WTC11 (cell line): ENCODE data around the gene DRD2.

Source experiments
- ARID4B ChIP-seq: sonication (generic); formaldehyde crosslinking; IDR thresholded peaks from 2 replicates; pipeline ENCODE4 v1.8.0; 2023; ENCODE audit warnings: missing genetic modification reagents, mild to moderate bottlenecking, borderline replicate concordance
- ATF3 ChIP-seq: sonication (generic); formaldehyde crosslinking; conservative IDR thresholded peaks from 2 replicates; pipeline ENCODE4 v1.8.1; 2022; ENCODE audit warnings: mild to moderate bottlenecking, missing genetic modification reagents
- CTCF ChIP-seq: fragments of 200-600 bp; IDR thresholded peaks from 2 replicates; pipeline ENCODE4 v1.8.0; 2022; ENCODE audit warnings: antibody characterized with exemption
- ETV6 ChIP-seq: sonication (generic); formaldehyde crosslinking; IDR thresholded peaks from 2 replicates; pipeline ENCODE4 v1.8.1; 2022; ENCODE audit warnings: mild to moderate bottlenecking, missing genetic modification reagents
- FOXJ3 ChIP-seq: sonication (generic); formaldehyde crosslinking; IDR thresholded peaks from 2 replicates; pipeline ENCODE4 v1.9.0; 2021; ENCODE audit warnings: missing genetic modification reagents, mild to moderate bottlenecking, borderline replicate concordance
- JUN ChIP-seq: sonication (generic); formaldehyde crosslinking; IDR thresholded peaks from 2 replicates; pipeline ENCODE4 v1.8.0; 2023; ENCODE audit warnings: mild to moderate bottlenecking, missing genetic modification reagents
- ZNF232 ChIP-seq: sonication (generic); formaldehyde crosslinking; IDR thresholded peaks from 2 replicates; pipeline ENCODE4 v1.8.0; 2022; ENCODE audit warnings: mild to moderate bottlenecking, missing genetic modification reagents
- ZSCAN18 ChIP-seq: fragments of 250-450 bp; sonication (Bioruptor Pico); IDR thresholded peaks from 2 replicates; pipeline ENCODE4 v2.1.2; 2022; ENCODE audit warnings: mild to moderate bottlenecking, moderate library complexity
- TF ChIP-seq, protein P1 (sequence below): sonication (generic); formaldehyde crosslinking; IDR thresholded peaks from 2 replicates; pipeline ENCODE4 v1.8.1; 2022; ENCODE audit warnings: low read depth, missing genetic modification reagents, borderline replicate concordance
- TF ChIP-seq, protein P2 (sequence below): sonication (generic); formaldehyde crosslinking; IDR thresholded peaks from 2 replicates; pipeline ENCODE4 v1.8.1; 2023; ENCODE audit warnings: mild to moderate bottlenecking, missing genetic modification reagents, moderate library complexity

- TF ChIP-seq CTCF (no peak), FOXJ3 (no peak), ETV6 (no peak), ATF3 (no peak), JUN (CRISPR knock-in tag) (no peak), ZSCAN18 (CRISPR knock-in tag) (no peak), ZNF232 (CRISPR knock-in tag) (no peak), ARID4B (CRISPR knock-in tag) (no peak)
- TF ChIP-seq, protein P1, sequence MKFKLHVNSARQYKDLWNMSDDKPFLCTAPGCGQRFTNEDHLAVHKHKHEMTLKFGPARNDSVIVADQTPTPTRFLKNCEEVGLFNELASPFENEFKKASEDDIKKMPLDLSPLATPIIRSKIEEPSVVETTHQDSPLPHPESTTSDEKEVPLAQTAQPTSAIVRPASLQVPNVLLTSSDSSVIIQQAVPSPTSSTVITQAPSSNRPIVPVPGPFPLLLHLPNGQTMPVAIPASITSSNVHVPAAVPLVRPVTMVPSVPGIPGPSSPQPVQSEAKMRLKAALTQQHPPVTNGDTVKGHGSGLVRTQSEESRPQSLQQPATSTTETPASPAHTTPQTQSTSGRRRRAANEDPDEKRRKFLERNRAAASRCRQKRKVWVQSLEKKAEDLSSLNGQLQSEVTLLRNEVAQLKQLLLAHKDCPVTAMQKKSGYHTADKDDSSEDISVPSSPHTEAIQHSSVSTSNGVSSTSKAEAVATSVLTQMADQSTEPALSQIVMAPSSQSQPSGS (CRISPR knock-in tag), result no peak
- TF ChIP-seq, protein P2, sequence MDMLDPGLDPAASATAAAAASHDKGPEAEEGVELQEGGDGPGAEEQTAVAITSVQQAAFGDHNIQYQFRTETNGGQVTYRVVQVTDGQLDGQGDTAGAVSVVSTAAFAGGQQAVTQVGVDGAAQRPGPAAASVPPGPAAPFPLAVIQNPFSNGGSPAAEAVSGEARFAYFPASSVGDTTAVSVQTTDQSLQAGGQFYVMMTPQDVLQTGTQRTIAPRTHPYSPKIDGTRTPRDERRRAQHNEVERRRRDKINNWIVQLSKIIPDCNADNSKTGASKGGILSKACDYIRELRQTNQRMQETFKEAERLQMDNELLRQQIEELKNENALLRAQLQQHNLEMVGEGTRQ, result no peak
Measured at GRCh38 chr11:113420808-113421207, 54.4 kb downstream of the DRD2 start.
